Uterus (tissue), 2 donors: ENCODE data around the gene TRIM14.

ENCODE experiments used
- POLR2A ChIP-seq, 2 donors: fragments of 450-650 bp; IDR thresholded peaks; one replicate each; pipeline ENCODE4 v1.6.1; 2016; ENCODE audit warnings: antibody characterized with exemption in 2 of 2, mild to moderate bottlenecking in 1 of 2, moderate library complexity in 1 of 2
- TF ChIP-seq, protein P1 (sequence below), 4 experiments: fragments of 200-600 bp in 2 of 4; fragments of 450-650 bp in 2 of 4; sonication (generic) in 2 of 4; IDR thresholded peaks; one replicate each; pipeline ENCODE4 v1.5.1; 2016 to 2019; ENCODE audit warnings: antibody characterized with exemption in 4 of 4, mild to moderate bottlenecking in 2 of 4, moderate library complexity in 1 of 4

DNA sequence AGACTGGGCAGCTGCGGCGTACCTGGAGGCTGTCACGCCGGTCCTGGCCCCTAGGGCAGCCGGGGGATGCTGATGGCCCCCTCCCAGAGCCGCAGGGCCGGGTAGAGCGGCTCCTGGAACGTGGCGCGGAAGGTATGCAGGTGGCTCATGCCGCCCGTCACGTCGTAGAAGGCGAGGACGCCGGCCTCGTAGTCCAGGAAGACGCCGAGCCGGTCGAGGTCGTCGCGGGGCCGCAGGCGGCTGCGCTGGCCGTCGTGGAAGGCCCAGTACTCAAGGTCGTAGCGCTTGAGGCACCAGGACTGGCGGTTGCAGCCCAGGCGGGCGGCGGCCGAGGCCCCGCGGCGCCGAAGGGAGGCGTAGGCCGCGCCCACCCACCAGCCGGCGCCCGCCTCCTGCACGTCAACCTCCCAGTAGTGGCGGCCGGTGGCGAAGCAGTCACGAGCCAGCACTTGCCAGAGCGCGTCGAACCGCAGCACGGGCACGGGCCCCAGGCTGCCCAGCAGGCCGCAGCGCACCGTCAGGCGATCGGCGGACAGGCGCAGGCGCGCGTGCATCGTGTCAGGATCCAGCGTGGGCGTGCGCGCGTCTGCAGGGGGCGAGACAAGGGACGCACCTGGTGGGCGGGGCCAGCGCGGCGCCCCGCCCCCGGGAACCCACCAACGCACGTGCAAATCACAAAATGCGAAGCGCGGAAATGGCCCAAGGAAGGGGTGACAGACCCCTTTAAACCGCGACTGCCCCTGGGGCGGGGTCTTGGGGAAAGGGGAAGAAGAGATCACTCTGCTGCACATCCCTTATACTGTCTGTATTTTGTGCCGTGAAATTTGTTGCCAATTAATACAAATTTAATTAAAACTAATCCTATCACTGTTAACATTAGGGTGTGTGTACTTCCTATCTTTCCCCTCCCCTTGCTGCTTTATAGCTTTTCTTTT, 31.3 kb downstream of the TRIM14 start:
- TF ChIP-seq, protein P1, sequence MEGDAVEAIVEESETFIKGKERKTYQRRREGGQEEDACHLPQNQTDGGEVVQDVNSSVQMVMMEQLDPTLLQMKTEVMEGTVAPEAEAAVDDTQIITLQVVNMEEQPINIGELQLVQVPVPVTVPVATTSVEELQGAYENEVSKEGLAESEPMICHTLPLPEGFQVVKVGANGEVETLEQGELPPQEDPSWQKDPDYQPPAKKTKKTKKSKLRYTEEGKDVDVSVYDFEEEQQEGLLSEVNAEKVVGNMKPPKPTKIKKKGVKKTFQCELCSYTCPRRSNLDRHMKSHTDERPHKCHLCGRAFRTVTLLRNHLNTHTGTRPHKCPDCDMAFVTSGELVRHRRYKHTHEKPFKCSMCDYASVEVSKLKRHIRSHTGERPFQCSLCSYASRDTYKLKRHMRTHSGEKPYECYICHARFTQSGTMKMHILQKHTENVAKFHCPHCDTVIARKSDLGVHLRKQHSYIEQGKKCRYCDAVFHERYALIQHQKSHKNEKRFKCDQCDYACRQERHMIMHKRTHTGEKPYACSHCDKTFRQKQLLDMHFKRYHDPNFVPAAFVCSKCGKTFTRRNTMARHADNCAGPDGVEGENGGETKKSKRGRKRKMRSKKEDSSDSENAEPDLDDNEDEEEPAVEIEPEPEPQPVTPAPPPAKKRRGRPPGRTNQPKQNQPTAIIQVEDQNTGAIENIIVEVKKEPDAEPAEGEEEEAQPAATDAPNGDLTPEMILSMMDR (IDR thresholded peaks at IDR 0.05), result no peak
- TF ChIP-seq POLR2A (IDR thresholded peaks at IDR 0.05), result no peak
